HepG2 (cell line): Measurements from ENCODE around the gene TAS1R3. TPM values are rescaled to one million over a fixed set of nuclear protein-coding genes. Genes with fewer than 3 reads are reported as not detected.

ENCODE experiments used
- ARID3A ChIP-seq: IDR thresholded peaks from 2 replicates; pipeline ENCODE4 v1.6.1; 2012; ENCODE audit warnings: low read depth, low read length, improper control_type of control experiment
- ELF3 ChIP-seq: IDR thresholded peaks from 2 replicates; pipeline ENCODE4 v1.6.1; 2016; ENCODE audit warnings: missing genetic modification reagents, missing compliant biosample characterization
- ESRRA ChIP-seq: sonication (generic); formaldehyde crosslinking; IDR thresholded peaks from 2 replicates; pipeline ENCODE4 v1.5.1; 2020; ENCODE audit warnings: mild to moderate bottlenecking, low read depth, missing genetic modification reagents
- FOXJ3 ChIP-seq: sonication (generic); formaldehyde crosslinking; IDR thresholded peaks from 2 replicates; pipeline ENCODE4 v1.4.0; 2020; ENCODE audit warnings: missing genetic modification reagents, mild to moderate bottlenecking, borderline replicate concordance
- HOXA3 ChIP-seq: sonication (generic); formaldehyde crosslinking; IDR thresholded peaks from 2 replicates; pipeline ENCODE4 v1.5.0; 2020; ENCODE audit warnings: missing genetic modification reagents
- IKZF4 ChIP-seq: sonication (generic); formaldehyde crosslinking; IDR thresholded peaks from 2 replicates; pipeline ENCODE4 v1.5.1; 2020; ENCODE audit warnings: borderline replicate concordance, mild to moderate bottlenecking, low read depth, missing genetic modification reagents; ENCODE audit errors: not compliant biosample characterization
- MXD1 ChIP-seq: sonication (generic); formaldehyde crosslinking; IDR thresholded peaks from 2 replicates; pipeline ENCODE4 v1.4.0; 2020; ENCODE audit warnings: mild to moderate bottlenecking, missing genetic modification reagents
- MXD3 ChIP-seq: IDR thresholded peaks from 2 replicates; pipeline ENCODE4 v1.6.1; 2016; ENCODE audit warnings: mild to moderate bottlenecking, missing biosample characterization, missing genetic modification reagents
- NONO ChIP-seq, 2 experiments: fragments of 450-650 bp in 1 of 2; sonication (generic) in 1 of 2; formaldehyde crosslinking in 1 of 2; IDR thresholded peaks in 1 of 2; conservative IDR thresholded peaks in 1 of 2; 2 replicates each; pipeline versions ENCODE4 v1.6.1 to v1.8.0; 2017 to 2022; ENCODE audit warnings: mild to moderate bottlenecking in 1 of 2, missing genetic modification reagents in 1 of 2, moderate library complexity in 1 of 2
- PAX8 ChIP-seq: sonication (generic); formaldehyde crosslinking; IDR thresholded peaks from 2 replicates; pipeline ENCODE4 v1.8.0; 2022; ENCODE audit warnings: mild to moderate bottlenecking, missing genetic modification reagents, borderline replicate concordance
- PHF20 ChIP-seq: sonication (generic); formaldehyde crosslinking; IDR thresholded peaks from 2 replicates; pipeline ENCODE4 v1.5.0; 2020; ENCODE audit warnings: mild to moderate bottlenecking, missing genetic modification reagents
- PHF21A ChIP-seq: sonication (generic); formaldehyde crosslinking; IDR thresholded peaks from 2 replicates; pipeline ENCODE4 v1.5.0; 2020; ENCODE audit warnings: mild to moderate bottlenecking, missing genetic modification reagents
- PPARG ChIP-seq: conservative IDR thresholded peaks from 2 replicates; pipeline ENCODE4 v1.6.1; 2016; ENCODE audit warnings: missing biosample characterization, missing genetic modification reagents
- ZBTB7B ChIP-seq: sonication (generic); formaldehyde crosslinking; IDR thresholded peaks from 2 replicates; pipeline ENCODE4 v1.4.0; 2020; ENCODE audit warnings: missing genetic modification reagents
- ZMYM3 ChIP-seq: sonication (generic); formaldehyde crosslinking; IDR thresholded peaks from 2 replicates; pipeline ENCODE4 v1.5.1; 2020; ENCODE audit warnings: mild to moderate bottlenecking, missing genetic modification reagents
- ZNF512B ChIP-seq: sonication (generic); formaldehyde crosslinking; IDR thresholded peaks from 2 replicates; pipeline ENCODE4 v1.5.1; 2020; ENCODE audit warnings: missing genetic modification reagents, mild to moderate bottlenecking, borderline replicate concordance
- ZNF580 ChIP-seq: IDR thresholded peaks from 2 replicates; pipeline ENCODE4 v1.6.1; 2016; ENCODE audit warnings: low read depth, borderline replicate concordance
- ZNF768 ChIP-seq: sonication (generic); formaldehyde crosslinking; IDR thresholded peaks from 2 replicates; pipeline ENCODE4 v1.4.0; 2020; ENCODE audit warnings: missing genetic modification reagents
- ZSCAN31 ChIP-seq: sonication (generic); formaldehyde crosslinking; IDR thresholded peaks from 2 replicates; pipeline ENCODE4 v1.5.0; 2020; ENCODE audit warnings: low read depth, mild to moderate bottlenecking, missing genetic modification reagents
- polyA plus RNA-seq, 8 experiments: library from polyadenylated mRNA; depleted of rRNA in 3 of 8; stranded (reverse) in 7 of 8; unstranded in 1 of 8; fragments of >200 nt; fragmentation: Illumina TruSeq in 4 of 8; extraction: Trizol in 4 of 8; gene quantifications; 2 replicates each; pipeline versions ENCODE4 v1.2.1 to v1.2.3, GENCODE V29; 2011 to 2016; ENCODE audit warnings: low read depth in 4 of 8, missing spikeins in 1 of 8, mixed read lengths in 1 of 8; ENCODE audit not compliant: insufficient read depth in 1 of 8
- total RNA-seq, 5 experiments: library from RNA; depleted of rRNA; stranded (reverse); fragments of >200 nt; fragmentation: Illumina TruSeq; extraction: Trizol; gene quantifications; 2 replicates each; pipeline ENCODE4 v1.2.3, GENCODE V29; 2016; ENCODE audit warnings: low read depth in 1 of 5
- TF ChIP-seq, protein P1 (sequence below): sonication (generic); formaldehyde crosslinking; IDR thresholded peaks from 2 replicates; pipeline ENCODE4 v1.9.0; 2021; ENCODE audit warnings: missing genetic modification reagents, borderline replicate concordance

The TAS1R3 gene
- total and polyA plus RNA-seq, 2 of the 13 experiments (the other 11 are each of a cell fraction or from before 2014, with no cell fraction given): 0.13 to 0.15 TPM

DNA sequence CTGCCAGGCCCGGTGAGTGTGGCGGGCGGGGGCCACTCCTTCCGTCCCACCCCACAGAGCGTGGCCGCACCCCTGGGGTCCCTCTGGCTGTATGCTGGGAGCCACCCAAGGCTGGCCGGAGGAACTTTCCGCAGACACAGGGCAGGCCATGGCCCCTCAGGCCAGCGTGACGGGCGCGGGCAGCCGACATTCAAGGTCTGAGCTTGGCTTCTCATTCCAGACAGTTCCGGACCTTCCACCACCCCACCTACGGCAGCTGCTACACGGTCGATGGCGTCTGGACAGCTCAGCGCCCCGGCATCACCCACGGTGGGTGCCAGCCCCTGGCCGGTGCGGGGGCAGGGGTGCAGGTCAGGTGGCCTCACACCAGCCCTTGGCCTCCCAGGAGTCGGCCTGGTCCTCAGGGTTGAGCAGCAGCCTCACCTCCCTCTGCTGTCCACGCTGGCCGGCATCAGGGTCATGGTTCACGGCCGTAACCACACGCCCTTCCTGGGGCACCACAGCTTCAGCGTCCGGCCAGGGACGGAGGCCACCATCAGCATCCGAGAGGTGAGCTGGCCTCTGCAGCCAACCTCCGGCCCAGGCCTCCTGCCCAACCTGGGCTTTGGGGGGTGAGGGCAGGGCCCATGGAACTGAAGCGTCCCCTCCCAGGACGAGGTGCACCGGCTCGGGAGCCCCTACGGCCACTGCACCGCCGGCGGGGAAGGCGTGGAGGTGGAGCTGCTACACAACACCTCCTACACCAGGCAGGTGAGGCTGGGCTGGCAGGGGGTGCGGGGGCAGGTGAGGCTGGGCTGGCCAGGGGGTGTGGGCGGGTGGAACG, 43.6 kb upstream of the TAS1R3 start (continued):
- TF ChIP-seq ZNF512B (CRISPR knock-in tag): no peak
- 0 out of 2 replicates have a peak, but pooled peaks have one; percentile 65 for TF ChIP-seq PAX8 (CRISPR knock-in tag)
- TF ChIP-seq IKZF4 (CRISPR knock-in tag): no peak
- TF ChIP-seq ZSCAN31 (CRISPR knock-in tag): no peak; the same call in 1 of the 2 replicates
- peak; percentile 81 for TF ChIP-seq ZNF768
- no peak for TF ChIP-seq ARID3A
- 0 out of 2 replicates have a peak, but pooled peaks have one; percentile 23 for TF ChIP-seq ZBTB7B (CRISPR knock-in tag)
- 0 out of 2 replicates have a peak, but pooled peaks have one; percentile 23 for TF ChIP-seq FOXJ3
- no peak for TF ChIP-seq NONO (IDR thresholded peaks at IDR 0.05)
- TF ChIP-seq NONO (CRISPR knock-in tag; conservative IDR thresholded peaks at IDR 0.05): 0 out of 2 replicates have a peak, but pooled peaks have one; percentile 31
- peak; percentile 89 for TF ChIP-seq HOXA3 (CRISPR knock-in tag)
- TF ChIP-seq MXD3 (CRISPR knock-in tag): 0 out of 2 replicates have a peak, but pooled peaks have one; percentile 28
- TF ChIP-seq ZMYM3: peak; percentile 98
- TF ChIP-seq PHF20 (CRISPR knock-in tag): peak; percentile 18; the same call in 1 of the 2 replicates
- TF ChIP-seq PHF21A: 0 out of 2 replicates have a peak, but pooled peaks have one; percentile 44
- peak; percentile 67; the same call in 1 of the 2 replicates for TF ChIP-seq ESRRA (CRISPR knock-in tag)
- TF ChIP-seq ZNF580 (CRISPR knock-in tag): peak; percentile 33; the same call in 1 of the 2 replicates
- TF ChIP-seq PPARG (CRISPR knock-in tag): peak; percentile 74; the same call in 1 of the 2 replicates
- TF ChIP-seq, protein P1, sequence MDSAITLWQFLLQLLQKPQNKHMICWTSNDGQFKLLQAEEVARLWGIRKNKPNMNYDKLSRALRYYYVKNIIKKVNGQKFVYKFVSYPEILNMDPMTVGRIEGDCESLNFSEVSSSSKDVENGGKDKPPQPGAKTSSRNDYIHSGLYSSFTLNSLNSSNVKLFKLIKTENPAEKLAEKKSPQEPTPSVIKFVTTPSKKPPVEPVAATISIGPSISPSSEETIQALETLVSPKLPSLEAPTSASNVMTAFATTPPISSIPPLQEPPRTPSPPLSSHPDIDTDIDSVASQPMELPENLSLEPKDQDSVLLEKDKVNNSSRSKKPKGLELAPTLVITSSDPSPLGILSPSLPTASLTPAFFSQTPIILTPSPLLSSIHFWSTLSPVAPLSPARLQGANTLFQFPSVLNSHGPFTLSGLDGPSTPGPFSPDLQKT (CRISPR knock-in tag): no peak
- peak; percentile 69 for TF ChIP-seq MXD1 (CRISPR knock-in tag)
- 0 out of 2 replicates have a peak, but pooled peaks have one; percentile 31 for TF ChIP-seq ELF3 (CRISPR knock-in tag)
